GM12873 (cell line): ENCODE results near the gene FAAP24.

ENCODE experiments used
- TF ChIP-seq, protein P1 (sequence below): IDR thresholded peaks from 2 replicates; pipeline ENCODE4 v1.5.1; 2012; ENCODE audit warnings: low read depth, mild to moderate bottlenecking, moderate library complexity, low read length, control low read depth; ENCODE audit not compliant: insufficient read depth; ENCODE audit errors: missing control alignments

The FAAP24 gene

GRCh38 chr19:32971715-32972540 is at the start of gene FAAP24, which contains the start of gene CEP89:
FAAP24 (plus strand) TSS chr19:32972242; CDS start chr19:32973197, 955 bp downstream.
CEP89 (minus strand) TSS chr19:32971958; CDS start chr19:32971874, 84 bp downstream.
- TF ChIP-seq, protein P1, sequence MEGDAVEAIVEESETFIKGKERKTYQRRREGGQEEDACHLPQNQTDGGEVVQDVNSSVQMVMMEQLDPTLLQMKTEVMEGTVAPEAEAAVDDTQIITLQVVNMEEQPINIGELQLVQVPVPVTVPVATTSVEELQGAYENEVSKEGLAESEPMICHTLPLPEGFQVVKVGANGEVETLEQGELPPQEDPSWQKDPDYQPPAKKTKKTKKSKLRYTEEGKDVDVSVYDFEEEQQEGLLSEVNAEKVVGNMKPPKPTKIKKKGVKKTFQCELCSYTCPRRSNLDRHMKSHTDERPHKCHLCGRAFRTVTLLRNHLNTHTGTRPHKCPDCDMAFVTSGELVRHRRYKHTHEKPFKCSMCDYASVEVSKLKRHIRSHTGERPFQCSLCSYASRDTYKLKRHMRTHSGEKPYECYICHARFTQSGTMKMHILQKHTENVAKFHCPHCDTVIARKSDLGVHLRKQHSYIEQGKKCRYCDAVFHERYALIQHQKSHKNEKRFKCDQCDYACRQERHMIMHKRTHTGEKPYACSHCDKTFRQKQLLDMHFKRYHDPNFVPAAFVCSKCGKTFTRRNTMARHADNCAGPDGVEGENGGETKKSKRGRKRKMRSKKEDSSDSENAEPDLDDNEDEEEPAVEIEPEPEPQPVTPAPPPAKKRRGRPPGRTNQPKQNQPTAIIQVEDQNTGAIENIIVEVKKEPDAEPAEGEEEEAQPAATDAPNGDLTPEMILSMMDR = no peak

GRCh38 chr19:32924200-32924599 is 47.8 kb upstream of the FAAP24 start:
- TF ChIP-seq, protein P1 = no peak

- TF ChIP-seq, protein P1 = no peak
These were observed 43.2 kb upstream of the FAAP24 start for GRCh38 chr19:32928806-32929205.

DNA sequence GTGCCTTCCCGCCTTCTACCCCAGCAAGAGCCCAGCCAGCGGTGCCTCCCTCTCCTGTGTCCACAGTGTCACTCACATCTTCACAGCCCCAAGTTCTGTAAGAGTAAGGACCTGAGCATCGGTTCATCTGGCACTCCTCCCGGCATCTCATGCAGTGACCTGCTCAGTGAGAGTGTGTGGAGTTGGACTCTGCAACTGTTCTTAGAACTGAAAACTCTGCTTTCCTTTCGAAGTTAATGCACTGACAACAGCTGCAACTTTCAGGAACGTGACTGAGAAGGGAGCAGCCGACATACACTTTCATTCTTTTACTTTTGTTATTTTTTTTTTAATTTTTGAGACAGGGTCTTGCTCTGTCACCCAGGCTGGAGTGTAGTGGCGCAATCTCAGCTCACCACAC is 41.5 kb upstream of the FAAP24 start:
- TF ChIP-seq, protein P1 = no peak

- TF ChIP-seq, protein P1 = no peak
These were observed 38.5 kb upstream of the FAAP24 start for GRCh38 chr19:32933571-32933970.

GRCh38 chr19:32935629-32936028 is 36.4 kb upstream of the FAAP24 start:
- TF ChIP-seq, protein P1 = no peak

DNA sequence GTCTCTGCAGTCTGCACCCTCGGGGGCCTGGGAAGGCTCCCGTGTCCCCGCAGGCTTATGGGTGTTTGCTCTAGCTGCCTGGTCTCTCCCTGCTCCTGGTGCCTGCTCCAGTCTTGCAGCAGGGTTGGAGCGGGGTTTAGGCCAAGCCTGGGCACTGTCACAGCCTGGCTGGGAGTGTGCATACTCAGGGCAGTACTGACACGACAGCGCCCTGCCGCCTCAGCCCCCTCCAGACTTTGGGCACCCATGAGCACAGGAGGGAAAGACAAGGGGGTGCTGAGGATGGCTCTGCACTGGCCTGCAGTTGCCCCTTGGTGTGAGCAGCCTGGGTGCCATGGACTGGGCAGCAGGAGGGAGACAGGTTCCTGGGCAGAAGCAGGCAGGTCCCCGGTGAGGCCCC is 36.0 kb upstream of the FAAP24 start:
- TF ChIP-seq, protein P1 = no peak
